ENCODE data around the gene KIT. TPM values are rescaled to one million over a fixed set of nuclear protein-coding genes. Genes with fewer than 3 reads are reported as not detected.

KIT gene
- 24.0 and 36.8 TPM in 2 replicates for total RNA-seq

GRCh38 chr4:54657551-54658251, at the start of gene KIT:
TSS of gene KIT (plus strand) at chr4:54657957. CDS start at chr4:54658015, 58 bp downstream.

